Testis (tissue), 2 donors: Measurements from ENCODE around the gene EPSTI1.

ENCODE experiments used
- POLR2A ChIP-seq: fragments of 450-650 bp; IDR thresholded peaks from one replicate; pipeline ENCODE4 v1.6.1; 2017; ENCODE audit warnings: antibody characterized with exemption, mild to moderate bottlenecking, moderate library complexity
- TF ChIP-seq, protein P1 (sequence below), 3 experiments: fragments of 450-650 bp in 2 of 3; fragments of 200-600 bp in 1 of 3; sonication (generic) in 1 of 3; IDR thresholded peaks; one replicate each; pipeline ENCODE4 v1.5.1; 2016 to 2019; ENCODE audit warnings: antibody characterized with exemption in 3 of 3, mild to moderate bottlenecking in 2 of 3, moderate library complexity in 1 of 3

DNA sequence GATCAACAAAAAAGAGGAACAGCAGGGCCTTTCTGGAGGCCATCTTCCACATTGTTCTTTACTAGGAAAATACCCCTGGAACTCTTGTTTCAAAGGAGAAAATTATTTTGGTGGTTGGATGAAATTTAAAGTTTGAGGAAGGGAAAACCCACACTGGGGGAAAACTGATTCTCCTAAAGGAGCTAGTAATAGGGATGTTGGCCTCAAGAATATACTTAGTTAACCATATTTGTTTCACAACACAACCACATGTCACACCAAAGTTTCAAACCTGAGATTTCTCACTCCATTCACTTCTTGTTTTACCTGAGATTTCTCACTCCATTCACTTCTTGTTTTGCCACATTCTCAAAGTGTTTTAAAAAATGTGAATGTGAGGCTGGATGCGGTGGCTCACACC lies 2.8 kb upstream of the EPSTI1 start:
- TF ChIP-seq, protein P1, sequence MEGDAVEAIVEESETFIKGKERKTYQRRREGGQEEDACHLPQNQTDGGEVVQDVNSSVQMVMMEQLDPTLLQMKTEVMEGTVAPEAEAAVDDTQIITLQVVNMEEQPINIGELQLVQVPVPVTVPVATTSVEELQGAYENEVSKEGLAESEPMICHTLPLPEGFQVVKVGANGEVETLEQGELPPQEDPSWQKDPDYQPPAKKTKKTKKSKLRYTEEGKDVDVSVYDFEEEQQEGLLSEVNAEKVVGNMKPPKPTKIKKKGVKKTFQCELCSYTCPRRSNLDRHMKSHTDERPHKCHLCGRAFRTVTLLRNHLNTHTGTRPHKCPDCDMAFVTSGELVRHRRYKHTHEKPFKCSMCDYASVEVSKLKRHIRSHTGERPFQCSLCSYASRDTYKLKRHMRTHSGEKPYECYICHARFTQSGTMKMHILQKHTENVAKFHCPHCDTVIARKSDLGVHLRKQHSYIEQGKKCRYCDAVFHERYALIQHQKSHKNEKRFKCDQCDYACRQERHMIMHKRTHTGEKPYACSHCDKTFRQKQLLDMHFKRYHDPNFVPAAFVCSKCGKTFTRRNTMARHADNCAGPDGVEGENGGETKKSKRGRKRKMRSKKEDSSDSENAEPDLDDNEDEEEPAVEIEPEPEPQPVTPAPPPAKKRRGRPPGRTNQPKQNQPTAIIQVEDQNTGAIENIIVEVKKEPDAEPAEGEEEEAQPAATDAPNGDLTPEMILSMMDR (IDR thresholded peaks at IDR 0.05) = no peak
- TF ChIP-seq POLR2A = no peak
